ENCODE results near the gene COL9A2.

Gene COL9A2

DNA sequence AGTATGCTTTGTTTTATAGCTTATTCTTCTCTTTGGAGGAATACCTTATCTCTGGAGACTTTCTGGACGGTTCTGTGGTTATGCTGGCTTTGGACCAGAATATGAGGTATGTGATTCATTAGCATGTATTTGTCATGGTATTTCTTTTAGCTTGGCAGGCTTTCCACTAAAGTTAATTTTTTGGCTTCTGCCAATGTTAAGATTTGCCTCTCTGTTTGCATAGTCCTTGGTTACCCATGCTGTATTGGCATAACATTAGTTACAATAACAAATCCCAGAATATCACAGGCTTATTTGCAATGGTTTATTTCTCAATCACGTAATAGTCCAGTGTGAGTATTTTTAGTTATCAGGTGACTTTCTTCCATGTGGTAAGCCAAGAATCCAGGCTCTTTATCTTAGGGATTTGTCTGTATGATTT, 49.3 kb downstream of the COL9A2 start:
- DNase-seq: no peak
- in situ Hi-C loops (cut with MboI; ENCODE audit: low pct_unique_long_range_greater_than_20kb, low sequenced_read_pairs): no loop called here

DNA sequence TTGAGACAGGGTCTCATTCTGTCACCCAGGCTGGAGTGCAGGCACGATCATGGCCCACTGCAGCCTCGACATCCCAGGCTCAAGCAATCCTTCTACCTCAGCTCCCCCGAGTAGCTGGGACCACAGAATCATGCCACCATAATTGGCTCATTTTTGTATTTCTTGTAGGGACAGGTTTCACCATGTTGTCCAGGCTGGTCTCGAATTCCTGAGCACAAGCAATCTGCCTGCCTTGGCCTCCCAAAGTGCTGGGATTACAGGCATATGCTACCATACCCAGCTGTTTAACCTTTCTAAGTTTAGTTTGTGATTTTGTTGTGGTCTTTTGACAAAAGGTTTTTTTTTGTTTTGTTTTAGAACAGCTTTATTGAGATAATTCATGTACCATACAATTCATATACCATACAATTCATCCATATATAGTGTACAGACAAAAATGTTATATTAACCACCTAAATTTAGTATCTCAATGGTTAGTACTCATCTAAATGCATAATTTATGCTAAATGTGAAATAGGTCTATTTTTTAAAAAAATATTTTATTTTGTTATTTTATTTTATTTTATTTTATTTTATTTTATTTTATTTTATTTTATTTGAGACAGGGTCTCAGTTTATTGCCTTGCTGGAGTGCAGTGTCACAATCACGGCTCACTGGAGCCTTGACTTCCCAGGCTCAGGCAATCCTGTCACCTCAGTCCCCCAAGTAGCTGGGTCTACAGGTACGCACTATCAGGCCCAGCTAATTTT, 50.1 kb downstream of the COL9A2 start:
- DNase-seq: no peak
- in situ Hi-C loops (cut with MboI; ENCODE audit: low pct_unique_long_range_greater_than_20kb, low sequenced_read_pairs): no loop called here

DNA sequence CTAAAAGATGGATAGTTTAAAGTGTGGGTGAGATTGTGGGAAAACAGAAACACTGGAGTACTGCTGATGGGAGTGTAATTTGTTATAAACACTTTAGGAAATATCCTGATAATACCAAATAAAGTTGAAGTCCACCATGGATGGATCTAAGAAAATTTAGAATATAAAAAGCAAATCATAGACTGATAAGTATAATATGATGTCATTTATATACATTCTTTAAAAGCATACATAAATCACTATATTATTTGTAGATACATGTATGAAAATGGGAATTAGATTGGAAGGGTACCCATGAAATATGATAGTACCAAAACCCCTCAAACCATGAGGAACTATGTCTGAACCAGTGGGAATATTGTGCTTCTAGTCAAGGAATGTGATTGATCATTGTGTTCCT, 51.2 kb downstream of the COL9A2 start:
- no peak for DNase-seq
- in situ Hi-C loops (cut with MboI; ENCODE audit: low pct_unique_long_range_greater_than_20kb, low sequenced_read_pairs): no loop called here

DNA sequence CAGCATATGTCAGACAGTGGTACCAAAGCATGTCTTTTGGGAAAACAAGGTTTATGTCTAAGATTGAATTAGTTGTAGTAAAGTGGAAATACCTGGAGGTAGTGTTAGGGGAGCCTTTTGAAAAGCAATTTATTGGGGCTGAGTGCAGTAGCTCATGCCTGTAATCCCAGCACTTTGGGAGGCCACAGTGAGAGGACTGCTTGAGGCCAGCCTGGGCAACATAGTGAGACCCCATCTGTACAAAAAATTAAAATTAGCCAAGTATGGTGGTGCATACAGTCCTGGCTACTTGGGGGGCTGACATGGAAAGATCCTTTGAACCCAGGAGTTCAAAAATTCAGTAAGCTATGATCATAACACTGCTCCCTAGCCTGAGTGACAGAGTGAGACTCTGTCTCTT, 51.8 kb downstream of the COL9A2 start:
- DNase-seq: no peak
- in situ Hi-C loops (cut with MboI; ENCODE audit: low pct_unique_long_range_greater_than_20kb, low sequenced_read_pairs): no loop called here

DNA sequence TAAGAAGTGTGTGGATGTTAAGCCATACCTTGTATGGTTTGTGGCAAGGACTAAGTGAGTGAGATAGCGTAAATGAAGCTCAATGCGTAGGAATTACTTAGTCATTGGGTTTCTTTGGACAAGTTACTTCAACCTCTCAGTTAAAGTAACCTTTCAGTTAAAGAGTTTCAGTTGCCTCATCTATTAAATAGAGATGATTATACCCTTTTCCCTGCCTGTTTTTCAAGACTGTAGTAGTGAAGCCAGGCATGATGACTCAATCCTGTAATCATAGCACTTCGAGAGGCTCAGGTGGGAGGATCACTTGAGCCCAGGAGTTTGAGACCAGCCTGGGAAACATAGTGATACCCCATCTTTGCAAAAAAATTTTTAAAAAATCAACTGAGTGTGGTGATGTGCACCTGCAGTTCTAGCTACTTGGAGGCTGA, 52.7 kb downstream of the COL9A2 start:
- in situ Hi-C loops (cut with MboI; ENCODE audit: low pct_unique_long_range_greater_than_20kb, low sequenced_read_pairs): no loop called here
- no peak for DNase-seq

DNA sequence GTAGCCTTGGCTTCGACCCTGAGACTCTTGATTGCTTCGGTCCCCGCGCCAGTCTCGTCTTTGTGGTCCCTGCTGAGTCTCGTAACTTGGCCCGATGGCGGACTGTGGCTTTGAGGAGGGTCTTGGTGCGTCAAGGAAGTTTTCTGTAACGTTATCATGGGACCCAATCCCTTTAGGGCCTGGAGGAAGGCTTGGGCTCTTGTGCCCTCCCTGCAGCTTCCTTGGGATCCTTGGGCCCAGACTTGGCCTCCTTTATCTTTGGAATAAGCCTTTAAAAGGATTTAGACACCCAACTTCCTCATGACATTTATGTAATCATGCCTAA, 58.7 kb downstream of the COL9A2 start:
- DNase-seq: no peak
- in situ Hi-C loops (cut with MboI; ENCODE audit: low pct_unique_long_range_greater_than_20kb, low sequenced_read_pairs): no loop called here

DNA sequence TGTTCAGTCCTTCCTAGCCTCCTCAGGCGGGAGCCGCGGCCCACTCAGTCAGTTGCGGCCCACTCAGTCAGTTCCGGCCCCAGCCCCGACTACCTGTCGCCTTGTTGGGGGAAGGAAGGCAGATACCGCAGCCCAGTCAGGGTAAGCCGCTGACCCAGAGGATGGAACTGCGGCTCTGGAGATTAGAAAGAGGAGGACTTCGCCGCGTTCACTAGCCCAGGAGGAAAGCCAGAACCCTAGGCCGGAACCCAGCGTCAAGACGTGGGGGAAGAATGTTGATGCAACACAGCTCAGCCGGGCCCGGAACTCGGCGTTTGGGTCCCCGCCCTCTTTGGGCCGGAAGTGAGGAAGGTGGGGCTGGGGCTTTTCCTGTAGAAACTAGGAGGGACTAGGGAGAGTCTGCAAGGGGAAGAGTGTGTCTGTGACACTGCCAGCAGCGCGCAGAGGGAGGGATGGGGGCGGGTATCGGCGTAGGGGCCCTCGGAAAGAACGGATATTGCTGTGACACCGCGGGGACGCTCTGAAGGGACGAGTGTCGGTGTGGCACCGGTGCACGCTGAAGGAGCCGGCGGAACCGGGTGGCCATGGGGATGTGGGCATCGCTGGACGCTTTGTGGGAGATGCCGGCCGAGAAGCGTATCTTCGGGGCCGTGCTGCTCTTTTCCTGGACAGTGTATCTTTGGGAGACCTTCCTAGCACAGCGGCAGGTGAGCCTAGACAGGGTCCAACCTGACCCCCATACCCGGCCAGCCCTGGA, 59.2 kb downstream of the COL9A2 start, which contains the start of gene ZMPSTE24:
TSS of gene ZMPSTE24 (plus strand) at position 549 of the 757 bp plus-strand sequence. CDS start at position 585, 36 bp downstream.
- DNase-seq: peak; percentile 99
- in situ Hi-C loops (cut with MboI; ENCODE audit: low pct_unique_long_range_greater_than_20kb, low sequenced_read_pairs): no loop called here

DNA sequence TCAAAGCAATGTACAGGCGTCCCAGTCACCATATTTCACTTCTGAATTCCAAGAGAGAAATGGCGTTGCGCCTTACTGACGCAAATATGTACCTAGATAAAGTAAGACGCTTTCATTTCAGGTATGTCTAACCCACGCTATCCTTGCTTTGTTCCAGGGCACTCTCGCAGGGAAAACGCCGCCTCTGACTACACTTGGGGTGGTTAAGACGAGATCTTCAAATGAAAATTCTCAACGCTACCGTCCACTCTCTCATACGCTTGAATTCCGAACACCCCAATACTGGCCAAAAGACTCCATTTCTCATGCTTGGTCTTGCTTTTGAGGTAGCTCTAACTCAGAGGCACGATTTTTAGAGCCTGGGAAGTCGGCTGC, 59.8 kb downstream of the COL9A2 start:
- in situ Hi-C loops (cut with MboI; ENCODE audit: low pct_unique_long_range_greater_than_20kb, low sequenced_read_pairs): no loop called here
- no peak for DNase-seq

DNA sequence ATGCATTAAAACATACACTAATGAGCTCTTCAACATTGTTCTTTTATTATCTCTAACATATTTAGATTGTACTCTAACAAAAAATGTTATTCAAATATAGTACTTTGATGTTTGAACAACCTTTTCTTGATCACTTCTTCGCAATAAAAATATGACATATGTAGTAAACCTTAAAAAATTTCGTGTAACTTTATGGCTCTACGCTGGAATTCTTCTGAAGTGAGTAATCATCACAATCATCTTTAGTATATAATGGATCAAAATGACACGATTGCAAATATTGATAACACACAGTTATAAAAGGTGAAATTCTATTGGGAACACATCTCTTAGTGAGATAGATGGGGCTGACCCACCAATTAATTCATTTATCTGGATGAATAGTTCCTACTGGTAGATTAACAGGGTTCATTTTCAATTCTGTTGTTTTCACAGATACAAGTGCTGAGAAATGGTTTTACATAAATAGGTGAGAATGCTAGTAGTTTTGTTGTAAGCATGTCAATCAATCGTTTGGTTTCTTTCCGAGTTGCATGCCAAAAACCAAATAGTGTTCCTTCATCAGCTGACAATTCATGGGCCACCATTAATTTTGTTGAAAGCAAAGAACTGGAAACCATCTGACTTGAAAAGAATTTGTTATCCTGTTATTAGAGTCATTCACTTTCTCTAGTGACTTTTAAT, 60.5 kb downstream of the COL9A2 start:
- in situ Hi-C loops (cut with MboI; ENCODE audit: low pct_unique_long_range_greater_than_20kb, low sequenced_read_pairs): no loop called here
- DNase-seq: no peak

DNA sequence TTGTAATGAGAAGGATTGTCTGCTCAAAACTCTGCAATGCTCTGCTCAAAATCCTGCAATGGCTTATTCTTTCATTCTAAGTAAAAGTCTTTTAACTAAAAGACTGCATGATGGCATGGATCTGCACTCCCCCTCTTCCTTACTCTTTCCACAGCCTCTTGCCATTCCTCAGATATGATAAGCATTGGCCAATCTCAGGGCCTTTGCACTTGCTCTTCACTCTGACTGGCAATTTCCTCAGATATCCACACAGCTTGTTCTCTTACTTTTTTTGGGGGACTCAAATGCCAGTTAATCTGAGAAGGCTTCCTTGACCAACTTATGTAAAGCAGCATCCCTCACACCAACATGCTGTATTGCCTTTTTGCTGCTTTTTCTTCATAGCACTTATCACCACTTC, 61.9 kb downstream of the COL9A2 start:
- in situ Hi-C loops (cut with MboI; ENCODE audit: low pct_unique_long_range_greater_than_20kb, low sequenced_read_pairs): no loop called here
- DNase-seq: no peak

DNA sequence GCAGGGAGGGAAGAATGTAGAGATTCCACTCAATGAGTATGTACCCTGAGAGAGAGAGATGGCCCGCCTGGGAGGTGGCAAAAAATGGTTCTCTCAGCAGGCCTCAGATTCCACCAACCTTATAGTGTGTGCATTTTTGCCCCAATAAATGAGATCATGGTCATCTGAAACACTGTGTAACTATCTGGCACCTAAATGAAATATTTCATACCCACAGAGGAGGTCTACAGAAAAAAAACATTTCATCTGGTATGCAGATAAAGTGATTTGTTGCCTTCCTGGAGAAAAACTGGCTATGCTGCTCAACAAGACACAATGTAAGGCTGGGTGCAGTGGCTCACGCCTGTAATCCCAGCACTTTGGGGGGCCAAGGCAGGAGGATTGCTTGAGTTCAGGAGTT, 64.5 kb downstream of the COL9A2 start:
- no peak for DNase-seq
- in situ Hi-C loops (cut with MboI; ENCODE audit: low pct_unique_long_range_greater_than_20kb, low sequenced_read_pairs): no loop called here

DNA sequence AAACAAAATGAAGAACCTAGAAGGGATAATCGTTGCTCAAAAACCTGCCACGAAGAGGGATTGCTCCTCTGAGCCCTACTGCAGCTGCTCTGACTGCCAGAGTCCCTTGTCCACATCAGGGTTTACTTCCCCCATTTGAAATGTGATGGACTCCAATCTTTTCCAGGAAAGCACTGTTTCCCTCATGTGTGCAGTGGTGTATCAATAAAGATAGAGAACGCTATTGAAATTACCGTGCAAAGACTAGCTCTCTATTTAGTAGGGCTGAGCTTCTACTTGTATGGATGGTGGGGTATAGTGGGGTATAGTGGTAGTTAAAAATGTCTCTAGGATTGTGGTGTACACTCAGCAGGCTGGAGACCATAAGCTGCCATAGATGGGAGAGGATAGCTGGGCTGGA, 65.6 kb downstream of the COL9A2 start:
- DNase-seq: no peak
- in situ Hi-C loops (cut with MboI; ENCODE audit: low pct_unique_long_range_greater_than_20kb, low sequenced_read_pairs): no loop called here

All from KBM-7 (cell line).